A673 (cell line): ENCODE results near the gene TEAD3.

ENCODE experiments used
- EZH2 ChIP-seq: fragments of 200-600 bp; sonication (generic); IDR thresholded peaks from 2 replicates; pipeline ENCODE4 v1.6.1; 2017; ENCODE audit warnings: borderline replicate concordance, low read depth, mild to moderate bottlenecking, mixed read lengths, antibody characterized with exemption, low read length; ENCODE audit not compliant: poor library complexity, severe bottlenecking
- TF ChIP-seq, protein P1 (sequence below): fragments of 300-800, 200-600 bp; sonication (generic); conservative IDR thresholded peaks from 2 replicates; pipeline ENCODE4 v1.5.1; 2017; ENCODE audit warnings: low read depth, mild to moderate bottlenecking, antibody characterized with exemption, low read length, moderate library complexity, mixed read lengths

DNA sequence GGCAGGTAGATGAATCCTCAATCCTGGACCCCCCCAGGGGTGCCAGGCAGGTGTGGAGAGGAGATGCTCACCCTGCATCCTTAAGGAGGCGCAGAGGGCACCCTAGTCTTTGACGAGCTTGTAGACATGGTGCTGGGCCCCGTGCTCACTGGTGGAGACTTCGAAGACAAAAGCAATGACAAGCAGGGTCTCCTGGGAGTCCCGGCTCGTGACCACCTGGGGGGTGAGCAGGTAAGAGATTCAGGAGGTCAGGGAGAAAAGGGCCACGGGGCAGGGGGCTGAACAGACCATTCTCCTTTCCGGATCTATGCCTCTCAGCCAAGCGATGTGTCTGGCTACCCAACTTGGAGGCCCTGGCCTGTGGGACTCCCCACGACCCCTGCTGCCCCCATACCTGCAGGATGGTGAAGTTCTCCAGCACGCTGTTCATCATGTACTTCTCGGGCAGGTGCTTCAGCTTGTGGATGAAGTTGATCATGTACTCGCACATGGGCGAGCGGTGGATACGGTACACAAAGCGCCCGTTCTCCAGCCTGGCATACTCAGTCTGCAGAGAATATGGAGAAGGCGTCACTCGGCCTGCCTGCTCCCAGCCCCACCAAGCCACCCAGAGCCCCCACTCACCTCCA is 21.8 kb downstream of the TEAD3 start:
- TF ChIP-seq, protein P1, sequence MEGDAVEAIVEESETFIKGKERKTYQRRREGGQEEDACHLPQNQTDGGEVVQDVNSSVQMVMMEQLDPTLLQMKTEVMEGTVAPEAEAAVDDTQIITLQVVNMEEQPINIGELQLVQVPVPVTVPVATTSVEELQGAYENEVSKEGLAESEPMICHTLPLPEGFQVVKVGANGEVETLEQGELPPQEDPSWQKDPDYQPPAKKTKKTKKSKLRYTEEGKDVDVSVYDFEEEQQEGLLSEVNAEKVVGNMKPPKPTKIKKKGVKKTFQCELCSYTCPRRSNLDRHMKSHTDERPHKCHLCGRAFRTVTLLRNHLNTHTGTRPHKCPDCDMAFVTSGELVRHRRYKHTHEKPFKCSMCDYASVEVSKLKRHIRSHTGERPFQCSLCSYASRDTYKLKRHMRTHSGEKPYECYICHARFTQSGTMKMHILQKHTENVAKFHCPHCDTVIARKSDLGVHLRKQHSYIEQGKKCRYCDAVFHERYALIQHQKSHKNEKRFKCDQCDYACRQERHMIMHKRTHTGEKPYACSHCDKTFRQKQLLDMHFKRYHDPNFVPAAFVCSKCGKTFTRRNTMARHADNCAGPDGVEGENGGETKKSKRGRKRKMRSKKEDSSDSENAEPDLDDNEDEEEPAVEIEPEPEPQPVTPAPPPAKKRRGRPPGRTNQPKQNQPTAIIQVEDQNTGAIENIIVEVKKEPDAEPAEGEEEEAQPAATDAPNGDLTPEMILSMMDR = no peak
- no peak for TF ChIP-seq EZH2
